GM19035 (cell line): ENCODE results near the gene CHRM2.

ENCODE experiments used
- ATAC-seq: cut with Tn5 transposase; IDR thresholded peaks from one replicate; pipeline ENCODE4 v1.9.1; 2021; ENCODE audit not compliant: unreplicated experiment

The CHRM2 gene

DNA sequence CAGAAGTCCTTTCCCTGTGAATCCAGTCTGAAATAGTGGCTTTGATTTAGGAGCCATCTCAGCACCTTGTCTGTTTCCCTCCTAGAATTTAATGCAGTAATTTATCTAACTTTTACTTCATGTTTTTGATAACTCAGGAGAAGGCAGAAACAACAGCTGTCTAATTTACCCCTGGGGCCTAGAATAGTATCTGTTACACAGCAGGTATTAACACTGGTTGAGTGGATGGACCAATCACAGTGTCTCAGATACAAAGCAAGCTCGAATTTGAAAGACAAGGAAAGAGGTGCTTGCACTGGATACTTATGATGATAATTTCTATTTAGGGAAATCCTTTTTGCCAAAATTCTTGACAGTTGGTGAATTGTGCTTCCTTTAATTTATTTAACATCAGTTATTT, 23.4 kb downstream of the CHRM2 start:
- ATAC-seq, result no peak

DNA sequence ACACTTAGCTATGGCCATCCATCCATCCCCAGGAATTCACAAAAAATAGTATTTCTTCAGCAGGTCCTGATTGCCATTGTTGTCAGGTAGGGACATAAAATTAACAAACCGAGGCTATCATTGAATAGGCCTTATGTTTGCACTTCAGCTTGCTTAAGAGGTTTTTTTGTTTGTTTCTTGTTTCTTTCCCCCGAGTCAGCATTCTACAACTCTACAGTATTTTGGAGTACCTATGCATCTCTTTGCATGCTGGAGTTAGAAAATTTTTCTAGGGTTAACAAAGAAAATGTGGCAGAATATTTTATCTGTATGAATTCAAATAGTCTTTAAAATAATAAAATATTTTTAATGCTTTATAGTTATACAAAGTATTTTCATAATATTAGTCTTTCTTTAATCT, 26.3 kb downstream of the CHRM2 start:
- no peak for ATAC-seq

DNA sequence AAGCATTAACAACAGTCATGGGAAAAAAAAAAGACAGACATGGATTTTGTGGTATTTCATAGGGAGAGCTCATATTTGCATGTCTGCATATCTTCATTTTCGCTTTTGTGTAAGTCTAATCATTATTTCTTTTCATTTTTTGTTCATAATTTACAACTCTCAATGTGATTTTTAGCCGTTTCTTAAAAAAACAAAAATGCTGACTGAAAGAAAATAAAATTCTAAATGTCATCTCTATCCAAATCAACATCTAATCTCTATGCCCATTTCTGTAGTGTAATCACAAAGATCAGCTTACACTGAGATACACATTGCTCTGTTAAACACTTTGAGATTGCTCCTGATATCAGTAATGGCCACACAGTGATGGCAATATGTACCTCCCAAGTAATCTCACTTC, 29.2 kb downstream of the CHRM2 start:
- no peak for ATAC-seq

DNA sequence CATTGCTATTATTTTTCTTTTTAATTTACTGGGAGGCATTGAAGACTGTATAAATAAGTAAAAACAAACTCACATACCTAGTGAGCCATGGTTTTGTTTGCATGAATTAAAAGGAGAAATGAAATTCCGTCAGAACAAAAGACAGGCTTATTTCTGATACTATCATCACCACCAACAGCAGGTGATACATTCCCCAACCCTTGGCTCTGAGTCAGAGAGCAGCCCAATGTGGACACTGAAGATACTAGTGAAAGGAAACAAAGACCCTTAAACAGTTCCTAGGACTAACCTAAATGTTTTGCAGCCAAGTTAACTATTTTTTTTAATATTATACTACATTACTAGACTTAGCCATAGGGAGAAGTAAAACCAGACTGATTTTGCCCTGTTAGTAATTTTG, 31.6 kb downstream of the CHRM2 start:
- no peak for ATAC-seq

DNA sequence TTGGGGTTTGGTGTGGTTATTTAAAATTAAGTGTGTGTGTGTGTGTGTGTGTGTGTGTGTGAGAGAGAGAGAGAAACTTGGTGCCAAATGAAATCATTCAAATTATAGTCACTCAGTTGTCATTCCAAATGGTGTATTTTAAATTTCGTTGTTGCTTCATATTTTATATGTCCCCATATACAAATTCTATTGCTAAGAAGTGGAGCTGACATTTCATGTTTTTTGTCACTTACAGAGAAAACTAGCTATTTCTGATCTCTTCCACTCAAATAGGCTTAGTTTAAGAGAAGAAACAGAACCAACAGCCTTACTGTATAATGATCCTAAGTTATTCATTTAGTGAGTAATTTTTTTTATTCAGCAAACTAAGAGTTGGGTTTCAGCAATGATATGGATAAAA, 42.3 kb downstream of the CHRM2 start:
- ATAC-seq, result no peak

DNA sequence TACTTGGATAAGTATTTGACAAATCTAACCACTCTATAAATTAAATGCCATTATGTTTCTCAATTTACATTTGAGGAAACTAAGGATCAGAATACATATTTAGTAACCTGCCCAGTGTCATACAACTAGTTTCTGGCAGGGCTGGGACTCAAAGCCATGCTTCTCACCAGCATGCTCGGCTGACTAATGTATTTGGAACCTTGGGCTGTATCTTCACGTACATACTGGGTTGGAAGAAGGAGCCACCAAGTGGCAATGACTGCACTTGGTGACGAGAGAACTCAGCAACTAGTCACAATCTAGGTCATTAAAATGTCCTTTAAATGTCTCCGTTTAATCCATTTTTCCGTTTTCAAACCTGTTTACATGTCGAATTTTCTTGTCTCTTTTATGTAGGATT, 42.9 kb downstream of the CHRM2 start:
- ATAC-seq, result no peak

DNA sequence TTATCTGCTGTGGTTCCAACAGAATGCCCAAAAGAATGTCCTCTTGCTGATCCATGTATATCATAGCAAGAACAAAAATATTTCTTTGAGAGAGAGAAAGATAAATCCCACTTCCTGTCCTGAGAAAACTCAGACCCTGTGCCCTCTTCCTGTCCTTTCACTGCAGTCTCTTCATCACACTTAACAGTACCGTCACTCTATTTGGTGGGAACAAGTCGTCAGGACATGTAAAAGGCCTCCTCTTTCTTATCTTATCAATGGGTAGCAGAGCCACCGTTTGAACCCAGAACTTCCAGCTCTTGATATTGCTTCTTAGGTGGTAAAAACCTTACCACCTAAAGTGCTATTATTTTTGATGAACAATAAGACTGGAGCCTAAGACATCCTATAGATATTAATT, 43.9 kb downstream of the CHRM2 start:
- ATAC-seq, result no peak

DNA sequence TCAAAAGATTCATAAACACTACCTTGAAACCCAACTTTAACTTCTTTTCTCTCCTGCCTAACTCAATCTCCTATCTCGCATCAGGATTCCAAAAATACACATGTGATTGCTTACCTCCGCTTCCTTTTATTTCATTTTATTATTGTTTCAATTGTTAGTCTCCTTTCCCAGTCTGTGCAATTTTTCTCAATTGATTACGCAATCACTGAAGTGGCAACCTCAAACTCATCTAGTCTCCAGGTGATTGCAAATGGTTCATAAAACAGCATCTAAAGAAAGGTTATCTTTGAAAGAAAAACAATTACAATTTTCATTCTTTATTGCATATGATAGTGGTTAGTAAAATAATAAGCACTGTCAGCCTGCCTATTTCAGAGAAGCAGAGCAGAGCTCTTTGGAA, 45.6 kb downstream of the CHRM2 start:
- no peak for ATAC-seq

DNA sequence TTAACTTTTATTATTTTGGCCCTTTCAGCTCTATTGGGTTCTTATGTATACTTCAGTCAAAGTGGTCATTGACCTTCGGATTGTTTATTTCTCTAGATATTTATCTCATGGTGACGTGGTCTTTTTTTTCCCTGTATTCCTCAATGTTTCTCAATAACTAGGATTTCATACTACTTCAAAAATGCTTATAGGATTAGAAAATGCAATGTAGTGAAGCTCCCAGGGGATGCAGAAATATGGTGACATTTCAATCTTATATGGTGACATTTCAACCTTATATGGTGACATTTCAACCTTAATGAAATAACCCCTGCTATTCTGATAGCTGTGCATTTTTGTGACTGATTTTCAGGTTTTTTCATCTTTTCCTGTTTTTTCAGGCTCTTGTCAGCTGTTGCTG, 51.4 kb downstream of the CHRM2 start:
- ATAC-seq, result no peak

DNA sequence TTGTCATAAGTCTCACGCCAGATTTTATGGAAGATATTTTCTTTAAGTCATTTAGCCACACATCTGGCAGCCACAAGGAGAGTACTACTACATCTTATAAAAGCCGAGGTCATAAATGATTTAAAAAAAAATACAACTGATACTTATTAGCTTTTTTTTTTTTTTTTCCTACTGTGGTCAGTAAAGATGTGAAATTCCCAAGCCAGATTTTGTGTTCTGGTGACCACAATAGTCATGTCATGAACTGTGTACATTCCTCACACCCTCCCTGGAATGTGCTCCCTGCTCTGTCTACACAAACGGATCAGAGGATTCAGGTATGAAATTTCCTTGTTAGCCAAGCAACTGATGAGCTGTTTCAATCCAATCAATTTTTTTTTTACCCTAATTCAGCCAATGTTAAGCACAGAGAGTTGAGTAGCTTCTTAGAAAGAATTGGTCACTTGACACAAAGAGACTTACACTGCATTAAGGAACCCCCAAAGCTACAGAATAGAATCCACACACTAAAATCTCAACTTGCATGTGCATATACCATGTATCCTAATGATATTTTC, 54.7 kb downstream of the CHRM2 start:
- ATAC-seq, result no peak

DNA sequence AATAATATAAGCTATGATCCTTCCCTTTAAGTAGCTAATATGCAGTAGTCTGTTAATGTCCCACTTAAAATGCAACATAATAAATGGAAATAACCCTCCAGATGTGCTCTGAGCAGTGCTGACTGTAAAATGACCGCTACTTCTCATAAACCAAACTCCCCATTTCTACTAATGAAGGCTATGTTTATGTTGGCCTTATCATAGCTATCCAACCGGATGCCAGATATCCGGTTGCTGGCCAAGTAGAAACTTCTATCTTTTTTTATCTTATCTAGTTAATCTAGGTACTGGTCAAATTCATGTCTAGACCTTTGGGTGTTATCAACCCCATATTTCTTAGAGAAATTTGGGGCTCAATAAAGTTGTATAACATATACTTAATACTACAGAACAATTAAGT, 56.6 kb downstream of the CHRM2 start:
- no peak for ATAC-seq

DNA sequence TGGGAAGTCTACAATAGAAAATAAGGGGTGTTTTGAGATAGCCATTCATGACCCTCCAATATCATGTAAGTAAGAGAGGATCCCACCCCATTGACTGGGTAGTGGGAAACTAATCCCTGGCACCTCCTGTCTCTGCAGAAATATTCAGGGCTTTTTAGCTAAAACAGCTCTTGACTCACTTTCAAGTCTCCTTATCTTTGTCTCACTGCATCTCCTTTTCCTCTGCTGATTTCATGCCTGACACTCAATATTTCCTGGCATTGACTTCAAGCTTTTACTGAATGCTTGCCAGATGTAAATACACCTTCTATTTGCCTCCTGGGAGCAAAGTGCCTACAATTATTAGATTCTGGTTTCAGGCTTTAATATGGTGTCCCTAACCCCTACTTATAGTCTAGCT, 57.1 kb downstream of the CHRM2 start:
- no peak for ATAC-seq

DNA sequence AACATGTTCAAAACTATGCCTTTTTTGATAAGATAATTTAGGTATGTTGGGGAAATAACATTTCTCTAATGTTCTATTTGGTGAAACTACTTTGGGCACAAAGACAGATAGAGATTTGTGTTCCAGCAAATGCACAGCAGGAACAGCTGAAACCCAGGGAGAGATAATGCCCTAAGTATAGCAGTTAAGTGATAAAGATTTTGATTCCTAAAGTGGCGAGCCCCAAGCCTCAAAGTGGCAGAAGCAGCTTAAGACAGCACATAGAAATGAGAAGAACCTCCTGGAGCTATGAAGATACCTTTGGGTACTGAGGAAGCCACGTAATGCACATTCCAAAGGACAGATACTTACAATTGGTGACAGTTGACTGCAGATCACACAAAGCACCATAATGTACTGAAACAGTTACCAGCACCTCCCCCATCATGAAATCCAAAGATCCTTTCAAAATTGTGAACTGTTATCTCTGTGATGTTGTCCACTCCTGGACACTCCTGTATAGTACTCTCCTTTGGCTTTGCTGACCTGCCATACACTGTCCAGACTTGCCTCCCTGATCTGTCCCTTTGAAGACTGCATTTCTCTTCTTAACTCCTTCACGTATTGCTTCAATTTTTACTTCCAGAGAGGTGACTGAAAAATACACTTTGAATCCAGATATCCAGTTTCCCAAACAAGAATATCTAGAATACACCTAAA, 62.9 kb downstream of the CHRM2 start:
- no peak for ATAC-seq

DNA sequence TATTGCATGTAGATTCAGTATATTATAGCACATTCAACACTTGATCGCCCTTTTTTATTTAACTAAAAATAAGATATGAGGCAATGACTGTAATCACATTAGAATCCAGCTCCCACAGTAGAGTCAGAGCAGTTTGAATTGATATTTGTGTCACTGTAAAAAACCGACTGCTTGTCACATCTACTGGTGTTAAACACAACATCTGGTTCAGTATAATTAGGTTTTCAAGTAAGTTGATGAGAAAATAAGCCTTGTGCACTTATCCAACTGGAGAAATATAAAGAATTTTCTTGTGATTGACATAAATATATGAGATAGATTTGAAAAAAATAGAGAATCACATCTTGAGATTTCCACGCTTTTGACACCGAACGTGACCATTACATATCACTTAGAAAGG, 69.0 kb downstream of the CHRM2 start:
- ATAC-seq, result no peak

DNA sequence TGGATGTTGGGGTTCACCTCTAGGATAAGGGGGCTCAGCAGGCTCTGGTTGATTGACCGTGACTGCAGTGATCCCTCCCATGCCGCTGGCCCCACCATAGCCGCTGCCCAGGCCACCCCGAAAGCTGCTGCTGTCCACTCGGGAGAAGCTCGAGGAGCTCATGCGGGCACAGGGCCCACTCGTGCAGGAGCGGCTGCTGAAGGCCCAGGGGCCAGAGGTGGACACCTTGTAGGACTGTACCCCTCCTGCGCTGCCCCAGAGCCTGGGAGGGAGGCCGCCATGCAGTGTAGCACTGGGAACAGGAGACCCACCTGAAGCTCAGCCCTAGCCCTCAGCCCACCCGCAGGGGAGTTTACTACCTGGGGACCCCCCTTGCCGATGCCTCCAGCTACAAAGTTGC, 70.0 kb downstream of the CHRM2 start:
- ATAC-seq, result no peak

DNA sequence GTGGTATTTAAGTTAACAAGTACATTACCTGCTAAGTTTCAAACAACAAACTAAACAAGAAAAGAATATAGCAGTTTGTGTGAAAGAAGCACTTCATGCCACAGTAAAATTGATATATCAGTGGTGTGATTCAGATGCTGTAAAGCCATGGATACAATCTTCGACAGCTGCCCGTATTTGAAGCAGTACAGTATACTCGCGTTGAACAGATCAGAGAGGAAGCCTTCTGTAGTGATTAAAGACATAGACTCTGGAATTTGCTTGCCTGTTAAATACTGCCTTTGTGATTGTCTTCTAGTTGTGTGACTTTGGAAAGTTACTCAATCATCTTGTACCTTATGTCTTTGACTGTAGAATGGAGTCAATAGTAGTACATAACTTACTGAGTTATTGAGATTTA, 71.7 kb downstream of the CHRM2 start:
- ATAC-seq, result no peak

DNA sequence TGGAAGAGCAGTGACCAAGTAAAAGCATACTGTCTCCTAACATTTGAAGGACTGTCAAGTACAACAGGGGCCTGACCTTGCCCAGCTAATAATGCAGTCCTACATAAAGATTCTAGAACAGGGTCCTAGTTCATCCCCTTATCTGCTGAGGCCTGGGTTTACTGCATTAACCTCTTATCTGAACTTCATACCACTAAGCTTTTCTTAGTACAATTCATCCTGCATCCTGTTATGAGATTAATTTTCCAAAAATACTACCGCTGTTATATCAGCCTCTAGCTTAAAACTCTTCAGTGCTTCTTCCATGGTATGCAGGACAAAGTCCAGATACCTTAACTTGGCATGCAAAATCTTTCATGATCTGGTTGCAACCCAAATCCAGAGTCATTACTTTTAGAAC, 72.5 kb downstream of the CHRM2 start:
- ATAC-seq, result no peak

DNA sequence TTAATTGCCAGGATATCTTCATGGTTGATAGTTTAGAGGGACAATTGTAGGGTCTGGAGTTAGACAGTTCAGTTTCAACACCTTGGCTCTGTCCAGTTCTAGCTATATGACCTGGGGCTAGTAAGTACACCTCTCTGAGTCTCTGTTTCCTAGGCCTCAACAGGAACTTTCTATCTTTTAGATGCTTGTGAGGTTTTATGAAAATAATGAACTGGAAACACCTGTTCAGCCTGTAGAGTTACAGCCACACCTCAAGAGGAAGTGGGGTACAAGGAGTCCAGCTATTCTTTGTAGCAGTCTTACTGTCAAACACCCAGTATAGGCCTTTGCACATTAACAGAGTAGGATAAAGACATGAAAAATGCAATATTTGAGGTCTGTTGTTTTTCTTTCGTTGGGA, 73.4 kb downstream of the CHRM2 start:
- ATAC-seq, result no peak

DNA sequence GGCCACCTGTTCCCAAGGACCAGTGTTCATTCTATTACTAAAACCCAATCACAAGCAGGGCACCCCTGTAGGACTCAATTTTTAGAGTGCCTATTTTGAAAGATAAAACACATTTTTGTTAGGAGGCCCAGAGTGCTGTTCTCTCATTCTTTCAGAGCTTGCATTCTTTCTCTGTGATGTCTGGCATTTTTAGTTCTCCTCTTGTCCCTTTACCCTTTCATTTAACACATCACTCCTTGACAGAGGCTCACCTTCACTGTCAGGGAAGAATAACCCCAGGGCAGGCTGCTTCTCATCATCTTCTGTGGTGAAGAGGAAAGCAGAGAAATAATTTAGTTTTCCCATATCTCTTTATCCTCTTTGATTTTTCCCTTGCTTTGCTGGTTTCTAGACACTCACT, 73.9 kb downstream of the CHRM2 start:
- no peak for ATAC-seq

DNA sequence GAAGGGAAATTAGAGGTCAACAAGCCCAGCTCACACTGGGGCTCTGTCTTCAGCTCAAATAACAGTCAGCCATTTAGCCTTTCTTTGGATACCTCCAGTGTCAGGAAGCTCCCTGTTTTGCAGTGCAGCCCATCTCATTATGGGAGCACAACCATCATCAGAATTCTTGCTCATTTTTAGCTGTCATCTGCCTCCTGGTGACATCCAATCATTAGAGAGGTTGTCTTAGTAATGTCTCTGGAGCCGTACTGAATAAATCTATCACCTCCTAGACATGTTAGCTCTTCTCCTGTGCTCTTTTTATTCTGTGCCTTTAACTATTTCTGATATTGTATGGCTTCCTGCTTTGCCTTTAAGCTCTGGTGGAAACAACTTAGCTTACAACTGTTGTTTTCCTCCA, 74.5 kb downstream of the CHRM2 start:
- no peak for ATAC-seq

DNA sequence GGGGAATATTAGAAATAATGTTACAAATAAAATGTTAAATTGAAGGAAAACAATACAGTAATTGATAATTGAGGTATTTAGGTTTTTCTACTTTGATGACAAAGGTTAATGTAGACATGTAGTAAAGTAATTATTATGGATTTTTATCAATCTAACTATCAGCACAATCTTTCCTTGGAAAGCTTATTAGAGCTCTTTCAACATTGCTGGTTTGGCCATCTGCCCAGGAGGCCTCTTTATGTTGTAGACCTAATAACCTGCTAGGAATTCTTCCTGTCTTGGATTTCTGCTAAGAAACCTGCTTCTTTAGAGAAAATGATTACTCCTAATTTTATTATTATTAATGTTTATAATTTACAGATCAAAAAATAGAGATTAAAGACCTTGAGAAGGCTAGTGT, 78.9 kb downstream of the CHRM2 start:
- no peak for ATAC-seq

DNA sequence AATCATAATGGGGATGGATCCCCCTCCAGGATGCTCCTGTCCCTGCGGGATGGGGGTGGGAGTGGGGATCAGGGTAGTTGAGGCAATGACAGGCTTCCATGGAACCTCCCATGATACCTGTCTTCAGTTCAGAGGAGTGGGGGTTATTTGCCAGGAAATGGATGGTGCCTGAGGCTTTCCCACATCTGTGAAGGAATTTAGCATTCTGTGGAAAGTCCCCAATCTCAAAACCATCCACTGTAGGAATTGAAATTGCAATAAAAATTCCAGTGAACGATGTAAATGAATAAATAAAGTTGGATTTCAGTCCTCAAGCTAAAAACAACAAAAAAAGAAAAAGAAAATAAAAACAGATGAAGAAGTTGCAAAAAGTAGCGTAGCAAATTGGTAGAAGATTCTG, 81.9 kb downstream of the CHRM2 start:
- ATAC-seq, result no peak

DNA sequence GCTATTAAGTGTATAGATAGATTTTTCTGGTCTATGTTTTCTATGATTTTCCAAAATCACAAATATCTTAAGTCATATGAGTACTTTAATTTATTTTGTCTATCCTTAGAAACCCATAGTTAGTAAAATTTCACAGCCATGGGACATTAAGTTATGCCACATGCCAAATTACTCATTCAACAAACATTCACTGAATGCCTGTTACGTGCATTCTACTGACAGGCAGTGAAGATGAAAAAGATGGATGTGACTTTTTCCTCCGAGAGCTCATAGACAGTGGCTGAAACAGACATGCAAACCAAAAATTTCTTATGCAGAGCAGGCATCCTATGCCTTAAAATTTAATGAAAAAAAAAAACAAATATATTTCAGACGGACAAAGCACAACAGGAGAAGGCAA, 84.9 kb downstream of the CHRM2 start:
- no peak for ATAC-seq
